ENCODE data around the gene CTIF.

The CTIF gene

GRCh38 chr18:48687346-48688042 is 148.7 kb downstream of the CTIF start:
- DNase-seq = no peak

GRCh38 chr18:48688961-48689360 is 150.1 kb downstream of the CTIF start:
- DNase-seq = no peak

- DNase-seq = no peak
Observed at GRCh38 chr18:48689548-48689947, 150.7 kb downstream of the CTIF start.

GRCh38 chr18:48690494-48690893 is 151.7 kb downstream of the CTIF start:
- DNase-seq = no peak

GRCh38 chr18:48693006-48693405 is 154.2 kb downstream of the CTIF start:
- no peak for DNase-seq

GRCh38 chr18:48693625-48694262 is 154.9 kb downstream of the CTIF start:
- no peak for DNase-seq

GRCh38 chr18:48694295-48694694 is 155.5 kb downstream of the CTIF start:
- DNase-seq = no peak

- DNase-seq = no peak
Observed at GRCh38 chr18:48695671-48696070, 156.8 kb downstream of the CTIF start.

GRCh38 chr18:48696218-48696617 is 157.4 kb downstream of the CTIF start:
- no peak for DNase-seq

- DNase-seq = no peak
Observed at GRCh38 chr18:48697441-48697840, 158.6 kb downstream of the CTIF start.

- no peak for DNase-seq
Observed at GRCh38 chr18:48698707-48699106, 159.9 kb downstream of the CTIF start.

- no peak for DNase-seq
Observed at GRCh38 chr18:48699761-48700160, 160.9 kb downstream of the CTIF start.

- DNase-seq = no peak
Observed at GRCh38 chr18:48700446-48700845, 161.6 kb downstream of the CTIF start.

GRCh38 chr18:48702346-48703027 is 163.7 kb downstream of the CTIF start:
- no peak for DNase-seq

GRCh38 chr18:48703028-48703386 is 164.2 kb downstream of the CTIF start:
- DNase-seq = no peak

GRCh38 chr18:48703418-48703817 is 164.6 kb downstream of the CTIF start:
- no peak for DNase-seq

GRCh38 chr18:48705043-48705442 is 166.2 kb downstream of the CTIF start:
- DNase-seq = no peak

- DNase-seq = no peak
Observed at GRCh38 chr18:48705531-48705930, 166.7 kb downstream of the CTIF start.

- no peak for DNase-seq
Observed at GRCh38 chr18:48706731-48707130, 167.9 kb downstream of the CTIF start.

GRCh38 chr18:48707636-48708296 is 168.9 kb downstream of the CTIF start:
- DNase-seq = no peak

- no peak for DNase-seq
Observed at GRCh38 chr18:48708807-48709206, 170.0 kb downstream of the CTIF start.

- DNase-seq = no peak
Observed at GRCh38 chr18:48709371-48710062, 170.7 kb downstream of the CTIF start.

All from activated gamma-delta T cell (primary cell).